ENCODE measurements around the gene CAPN10.

CAPN10 gene

DNA sequence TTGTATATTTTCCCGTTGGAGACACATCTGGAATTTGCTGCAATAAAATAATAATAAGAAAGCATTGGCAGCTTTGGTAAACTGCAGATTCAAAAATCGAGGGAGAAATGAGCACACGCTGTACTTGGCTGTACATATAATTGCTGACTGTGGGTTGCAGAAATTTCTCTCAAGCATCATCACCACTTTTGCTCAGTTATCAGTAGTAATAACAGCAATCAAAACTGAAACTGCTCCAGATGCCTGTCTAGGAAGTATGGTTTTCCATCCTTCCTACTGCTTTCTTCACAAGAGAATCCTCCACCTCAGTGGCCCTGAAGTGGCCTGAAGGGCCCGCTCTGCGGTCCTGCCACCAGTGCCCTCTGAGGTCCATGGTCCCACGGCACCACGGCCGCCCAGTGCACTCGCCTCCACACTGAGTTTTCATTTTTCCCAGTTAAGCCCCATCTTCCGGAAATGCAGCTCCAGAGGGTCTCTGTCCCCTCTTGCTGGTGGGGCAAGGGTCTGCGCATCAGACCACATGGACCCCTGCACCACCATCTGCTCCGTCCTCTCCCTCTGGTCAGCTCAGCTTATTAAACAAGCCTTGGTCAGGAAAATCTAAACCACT, 22.5 kb upstream of the CAPN10 start:
- DNase-seq, result no peak

DNA sequence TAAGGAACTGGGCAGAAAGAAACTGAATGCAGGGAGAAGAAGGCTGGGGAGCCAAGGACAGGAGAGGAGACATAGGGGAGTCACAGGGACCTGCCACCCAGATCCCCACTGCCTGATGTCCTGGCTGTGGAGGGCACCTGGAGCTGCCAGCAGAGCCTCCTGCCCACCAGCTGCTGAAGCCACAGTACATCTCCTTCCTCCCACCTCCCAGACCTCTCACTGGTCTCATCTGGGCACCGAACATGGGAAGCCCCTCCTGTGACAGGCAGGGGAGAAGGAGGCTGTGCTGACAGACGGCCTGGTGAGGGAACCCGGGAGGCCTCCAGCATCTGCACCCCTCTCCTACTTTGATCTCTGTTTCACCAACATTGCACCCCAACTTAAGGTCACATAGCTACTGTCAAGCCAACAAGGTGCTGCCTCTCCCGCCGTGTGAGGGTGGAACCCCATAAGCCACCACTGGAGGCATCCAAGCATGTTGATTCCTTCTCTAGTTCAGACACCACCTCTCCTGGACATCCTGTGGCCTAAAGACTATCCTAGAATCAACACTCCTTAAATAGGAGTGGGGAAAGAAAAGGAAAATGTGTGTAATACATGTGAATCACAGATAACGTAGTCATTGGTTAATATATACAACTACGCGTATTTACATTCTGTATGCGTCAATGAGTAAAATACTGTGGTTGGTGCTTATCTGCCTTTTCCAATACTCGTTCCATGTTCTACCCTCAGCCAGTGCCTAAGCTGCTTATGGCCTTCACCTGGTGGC, 21.8 kb upstream of the CAPN10 start:
- peak; percentile 57 for DNase-seq

DNA sequence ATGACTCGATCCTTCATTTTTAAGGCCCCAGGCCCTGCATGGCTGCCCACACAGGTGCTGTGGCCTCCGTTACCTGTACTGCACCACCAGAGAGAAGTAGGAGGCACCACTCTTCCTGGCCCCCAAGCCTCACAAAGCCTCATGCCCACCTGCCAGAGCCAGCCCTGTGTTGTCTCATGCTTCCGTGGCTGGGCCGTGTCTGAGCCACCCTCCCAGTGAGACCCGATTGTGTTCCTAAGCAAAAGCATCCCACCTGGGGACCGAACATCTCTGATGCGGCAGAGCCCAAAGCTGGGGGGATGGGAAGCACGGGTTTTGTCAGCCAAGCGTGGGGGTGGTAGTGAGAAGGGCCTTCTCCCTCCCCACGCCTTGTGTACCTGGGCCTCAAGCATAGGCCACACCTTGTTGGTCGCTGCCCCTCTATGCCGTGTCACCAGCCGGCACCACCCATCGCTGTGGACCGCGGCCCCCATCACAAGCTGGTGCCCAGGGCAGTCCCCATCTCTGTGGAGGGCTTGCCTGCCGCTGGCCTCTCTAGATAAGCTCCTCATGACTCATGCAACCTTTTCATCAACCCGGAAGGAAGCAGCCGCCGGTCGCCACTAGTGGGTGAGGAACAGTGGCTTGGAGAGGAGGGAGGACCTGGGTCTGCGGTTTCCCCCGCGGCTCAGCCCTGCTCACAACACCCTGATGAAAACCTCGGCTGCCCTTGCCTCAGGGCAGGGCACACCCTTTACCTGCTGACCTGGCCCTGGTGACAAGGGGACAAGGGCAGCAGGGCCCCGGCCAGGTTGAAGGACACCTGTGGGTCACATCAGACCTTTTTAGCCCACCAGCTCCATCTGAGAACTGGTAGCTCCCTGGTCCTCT, 21.0 kb upstream of the CAPN10 start:
- DNase-seq, result peak; percentile 89

DNA sequence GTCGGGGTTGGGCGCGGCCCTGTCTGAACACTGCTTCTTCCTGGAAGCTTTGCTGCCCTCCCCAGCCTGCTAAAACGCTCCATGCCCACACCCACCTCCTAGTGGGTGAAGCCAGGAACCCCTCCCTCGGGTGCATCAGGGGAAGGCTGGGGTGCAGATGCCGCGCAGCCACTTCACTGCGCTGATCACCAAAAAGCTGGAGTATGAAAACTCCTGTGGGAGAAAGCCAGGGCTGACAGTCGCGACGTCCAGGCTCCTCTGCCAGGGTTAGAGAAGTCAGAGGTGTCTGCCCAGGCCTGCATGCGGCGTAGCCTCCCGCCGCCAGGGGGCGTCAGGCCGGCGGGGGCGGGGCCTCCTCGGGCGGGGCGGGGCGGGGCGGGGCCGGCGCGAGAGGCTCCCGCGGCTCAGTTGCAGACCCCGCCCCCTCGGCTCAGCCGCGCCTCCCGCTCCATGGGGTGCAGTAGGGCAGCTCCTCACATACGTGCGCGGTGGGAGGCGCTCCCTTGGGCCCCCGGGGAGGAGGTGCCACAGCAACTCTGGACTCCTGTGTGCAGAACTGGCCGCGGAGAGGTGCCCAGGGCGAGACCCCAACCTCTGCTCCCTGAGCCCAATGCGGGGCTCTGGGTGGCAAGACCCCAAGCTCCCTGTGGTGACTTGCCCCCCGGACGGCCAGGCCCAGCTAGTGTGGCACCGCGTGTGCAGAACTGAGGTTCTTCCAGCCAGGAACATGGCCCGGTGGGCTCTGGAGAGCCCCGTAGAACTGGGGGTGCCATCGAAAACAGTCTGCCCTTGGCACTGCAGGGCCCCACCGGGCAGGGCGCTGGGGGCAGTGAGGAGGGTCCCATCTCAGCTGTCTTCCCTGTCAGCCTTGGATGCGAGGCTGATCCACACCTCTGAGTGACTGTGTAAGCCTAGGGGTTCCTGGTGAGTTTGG, 20.1 kb upstream of the CAPN10 start:
- peak; percentile 96 for DNase-seq

- DNase-seq, result peak; percentile 59
These were observed 19.2 kb upstream of the CAPN10 start for GRCh38 chr2:240567137-240567871.

DNA sequence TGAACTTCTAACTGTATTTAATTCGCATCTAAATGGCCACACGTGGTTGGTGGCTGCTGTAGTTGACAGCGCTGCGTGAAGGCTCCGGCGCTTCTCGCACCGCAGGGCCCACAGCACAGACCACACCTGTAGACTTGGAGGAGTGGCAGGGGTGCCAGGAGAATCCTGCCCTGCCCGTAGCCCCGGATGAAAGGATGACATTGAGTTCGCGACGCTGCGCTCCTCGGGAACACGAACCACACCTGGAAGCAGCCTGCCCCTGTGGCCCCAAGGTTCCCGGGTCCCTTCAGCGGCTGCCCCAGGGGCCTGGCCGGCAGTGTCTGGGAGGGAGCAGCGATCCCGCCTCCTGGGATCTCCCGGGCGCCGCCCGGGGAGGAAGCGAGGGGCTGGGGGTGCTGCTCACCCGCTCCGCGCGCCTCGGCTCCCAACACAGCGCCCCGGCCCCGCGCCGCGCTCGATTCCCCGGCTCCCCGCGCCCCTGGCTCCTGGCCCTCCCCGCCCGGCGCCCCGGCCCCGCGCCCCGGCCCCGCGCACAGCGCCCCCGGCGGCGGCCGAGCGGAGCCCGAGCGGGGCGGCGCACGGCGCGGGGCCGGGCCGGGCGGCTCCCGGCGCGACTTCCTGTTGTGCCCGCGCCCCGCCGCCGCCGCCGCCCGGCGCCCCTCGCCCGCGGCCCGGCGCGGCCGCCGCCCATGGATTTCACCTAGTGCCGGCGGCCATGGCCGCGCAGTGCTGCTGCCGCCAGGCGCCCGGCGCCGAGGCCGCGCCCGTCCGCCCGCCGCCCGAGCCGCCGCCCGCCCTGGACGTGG, 18.5 kb upstream of the CAPN10 start, which contains the start of gene RNPEPL1:
TSS of gene RNPEPL1 (plus strand) at position 613 of the 806 bp plus-strand sequence. CDS start at position 716, 103 bp downstream.
- DNase-seq, result peak; percentile 72

GRCh38 chr2:240568678-240569522, 17.6 kb upstream of the CAPN10 start:
- DNase-seq, result peak; percentile 68

GRCh38 chr2:240569523-240569997, 17.0 kb upstream of the CAPN10 start:
- DNase-seq, result no peak

DNA sequence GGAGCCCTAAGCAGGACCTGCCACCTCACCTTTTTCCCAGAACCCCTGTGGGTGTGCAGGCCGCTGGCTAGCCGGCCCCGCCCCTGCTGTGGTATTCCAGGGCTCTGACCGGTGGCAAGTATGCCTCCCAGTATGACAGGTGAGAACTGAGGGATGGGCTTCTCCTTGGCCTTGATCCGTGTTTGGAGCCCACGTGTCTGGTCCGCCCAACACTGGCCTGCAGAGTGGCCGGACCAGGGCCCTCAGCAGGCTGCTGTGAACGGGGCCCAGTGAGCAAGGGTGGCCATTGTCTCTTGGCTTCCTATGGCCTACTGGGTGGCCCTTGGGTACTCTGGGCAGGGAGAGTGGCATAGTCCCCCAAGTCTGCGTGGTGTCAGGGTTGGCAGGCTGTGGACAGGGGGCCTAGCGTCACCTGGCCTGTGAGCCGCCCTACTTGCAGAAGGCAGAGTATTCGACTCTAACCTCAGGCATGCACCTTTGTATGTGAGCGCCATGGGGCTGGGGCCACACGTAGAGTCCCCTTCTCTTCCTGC, 16.5 kb upstream of the CAPN10 start:
- peak; percentile 21 for DNase-seq

DNA sequence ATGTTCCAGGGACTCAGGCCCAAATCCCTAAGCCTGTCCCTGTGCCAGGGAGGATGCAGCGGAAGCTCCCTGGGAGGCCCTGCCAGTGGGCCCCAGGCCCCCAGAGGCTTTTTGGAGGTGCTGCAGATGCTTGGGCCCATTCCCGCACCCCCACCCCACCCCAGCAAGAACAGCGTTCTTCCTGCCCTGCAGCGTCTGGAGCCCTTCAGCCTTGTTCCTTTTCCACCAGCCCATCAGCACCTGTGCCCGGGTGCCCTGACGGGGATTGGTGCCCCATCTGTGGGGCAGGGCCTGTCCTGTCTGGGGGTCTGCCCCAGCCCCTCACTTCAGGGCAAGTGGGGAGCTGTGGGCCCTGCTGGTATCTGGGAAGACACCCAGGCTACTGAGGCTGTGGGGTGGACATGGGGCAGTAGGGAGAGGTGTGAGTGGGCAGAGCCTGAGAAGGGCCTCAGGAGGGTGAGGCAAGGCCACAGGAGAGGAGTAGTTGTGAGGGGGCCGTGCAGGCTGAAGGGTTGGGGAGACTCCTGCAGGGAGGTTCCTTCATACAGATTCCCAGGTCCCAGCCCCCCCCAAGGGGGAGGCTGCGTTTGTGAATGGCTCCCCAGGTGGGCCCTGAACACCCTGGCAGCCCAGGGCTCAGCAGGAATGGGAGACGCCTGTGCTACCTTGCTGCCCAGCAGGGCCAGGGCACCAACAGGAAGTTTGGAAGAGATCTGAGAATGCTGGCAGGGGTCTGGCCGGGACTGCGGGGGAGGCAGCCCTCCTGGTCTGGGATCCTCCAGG, 15.8 kb upstream of the CAPN10 start:
- peak; percentile 16 for DNase-seq

DNA sequence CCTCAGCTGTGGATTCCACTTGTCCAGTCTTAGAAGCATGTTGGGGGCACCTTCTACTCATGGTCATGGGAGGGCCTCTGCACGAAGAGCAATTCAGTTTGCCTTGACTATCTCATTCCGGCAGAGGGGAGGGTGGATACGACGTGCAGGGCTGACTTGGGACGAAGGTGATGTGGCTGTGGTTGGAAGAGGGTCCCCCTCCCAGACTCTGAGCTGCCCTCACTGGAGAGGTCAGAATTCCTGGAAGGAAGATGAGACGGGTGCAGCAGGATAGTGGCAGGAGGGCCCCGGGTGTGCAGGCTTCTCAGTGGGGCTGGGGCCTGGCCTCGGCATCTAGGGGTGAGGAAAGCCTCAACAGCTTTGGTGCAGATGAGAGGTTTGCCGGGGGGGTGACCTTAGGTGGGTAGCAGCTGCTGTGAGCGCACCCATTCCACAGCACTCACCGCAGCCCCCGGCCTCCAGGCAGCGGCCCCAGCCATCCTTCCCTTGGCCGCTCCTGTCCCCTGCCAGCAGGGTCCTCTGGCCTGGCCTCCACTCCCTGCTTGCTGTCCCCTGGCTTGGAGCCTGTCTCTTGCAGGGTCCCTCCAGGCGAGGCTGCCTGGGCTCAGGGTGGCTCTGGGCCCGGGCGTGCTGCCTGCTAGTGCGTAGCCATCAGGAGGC, 15.1 kb upstream of the CAPN10 start:
- DNase-seq, result no peak

DNA sequence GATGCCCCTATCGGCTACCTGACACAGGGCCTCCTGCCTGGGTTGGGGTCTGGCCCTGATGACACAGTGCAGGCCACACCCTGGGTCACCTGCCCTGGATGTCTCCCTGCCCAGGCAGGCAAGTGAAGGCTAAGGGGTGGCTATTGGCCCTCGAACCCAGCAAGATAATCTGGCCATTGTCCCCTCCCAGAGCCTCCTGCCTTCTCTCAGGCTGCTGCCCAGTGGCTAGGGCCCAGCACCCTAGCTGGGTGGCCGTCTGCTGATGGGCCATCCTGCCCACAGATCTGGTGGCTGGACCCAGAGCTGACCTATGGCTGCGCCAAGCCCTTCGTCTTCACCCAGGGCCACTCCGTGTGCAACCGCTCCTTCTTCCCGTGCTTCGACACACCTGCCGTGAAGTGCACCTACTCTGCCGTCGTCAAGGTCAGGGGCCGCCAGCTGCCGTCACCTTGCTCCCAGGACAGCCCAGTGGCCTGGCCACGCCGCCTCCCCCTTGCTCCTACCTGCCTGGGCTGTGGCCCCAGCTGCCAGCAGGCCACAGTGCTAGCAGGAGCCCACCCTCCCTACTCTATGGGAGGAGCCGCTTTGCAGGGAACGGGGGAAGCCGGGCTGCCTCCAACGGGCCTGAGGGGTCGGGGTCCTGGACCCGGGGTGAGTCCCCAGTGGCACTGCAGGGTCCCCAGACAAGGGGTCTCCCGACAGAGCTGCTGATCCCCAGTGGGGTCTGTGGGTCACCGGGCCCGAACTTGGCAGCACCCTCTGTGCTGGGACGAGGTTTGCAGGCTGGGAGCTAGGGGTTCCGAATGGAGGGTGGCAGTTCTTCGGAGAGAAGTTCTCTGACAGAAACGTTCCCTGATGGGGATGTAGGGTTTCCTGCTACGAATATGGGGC, 14.1 kb upstream of the CAPN10 start:
- peak; percentile 17 for DNase-seq

DNA sequence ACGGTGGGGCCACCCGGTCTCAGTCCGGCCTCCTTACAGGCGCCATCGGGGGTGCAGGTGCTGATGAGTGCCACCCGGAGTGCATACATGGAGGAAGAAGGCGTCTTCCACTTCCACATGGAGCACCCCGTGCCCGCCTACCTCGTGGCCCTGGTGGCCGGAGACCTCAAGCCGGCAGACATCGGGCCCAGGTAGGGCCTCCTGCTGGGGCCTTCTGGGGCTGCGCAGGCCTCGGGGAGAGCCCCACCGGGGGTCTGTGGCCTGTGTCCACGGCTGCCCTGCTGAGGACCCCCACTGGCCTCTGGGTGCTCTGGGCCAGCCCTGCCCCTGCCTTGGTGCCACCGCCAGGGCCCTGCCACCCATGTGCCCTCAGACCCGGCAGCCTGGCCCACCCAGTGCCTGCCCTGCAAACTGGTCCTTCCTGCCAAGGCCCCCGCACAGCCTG, 13.4 kb upstream of the CAPN10 start:
- no peak for DNase-seq

DNA sequence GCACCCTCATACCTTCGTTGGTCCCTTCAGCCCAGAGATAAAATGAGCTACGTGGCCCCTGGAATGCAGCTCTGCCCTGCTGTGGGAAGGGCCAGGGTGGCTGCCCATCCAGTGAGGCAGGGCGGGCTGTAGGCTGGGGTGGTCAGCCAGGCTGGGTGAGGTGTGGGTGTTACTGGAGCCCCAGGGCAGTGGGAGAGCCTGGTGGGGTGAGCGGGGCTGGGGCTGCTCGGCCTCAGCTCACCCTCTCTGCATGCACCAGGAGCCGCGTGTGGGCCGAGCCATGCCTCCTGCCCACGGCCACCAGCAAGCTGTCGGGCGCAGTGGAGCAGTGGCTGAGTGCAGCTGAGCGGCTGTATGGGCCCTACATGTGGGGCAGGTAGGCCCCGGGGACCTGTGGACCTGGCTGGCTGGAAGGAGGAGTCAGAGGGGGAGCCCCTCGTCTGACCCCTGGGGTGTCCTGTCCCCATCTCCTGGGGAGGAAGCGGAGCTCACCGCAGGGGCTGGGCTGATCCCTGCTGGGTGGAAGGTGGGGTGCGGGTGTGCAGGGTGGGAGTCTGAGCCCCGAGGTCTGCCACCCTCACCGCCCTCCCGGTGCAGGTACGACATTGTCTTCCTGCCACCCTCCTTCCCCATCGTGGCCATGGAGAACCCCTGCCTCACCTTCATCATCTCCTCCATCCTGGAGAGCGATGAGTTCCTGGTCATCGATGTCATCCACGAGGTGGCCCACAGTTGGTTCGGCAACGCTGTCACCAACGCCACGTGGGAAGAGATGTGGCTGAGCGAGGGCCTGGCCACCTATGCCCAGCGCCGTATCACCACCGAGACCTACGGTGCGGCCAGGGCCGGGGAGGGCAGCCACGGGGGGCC, 12.8 kb upstream of the CAPN10 start:
- DNase-seq, result peak; percentile 15

DNA sequence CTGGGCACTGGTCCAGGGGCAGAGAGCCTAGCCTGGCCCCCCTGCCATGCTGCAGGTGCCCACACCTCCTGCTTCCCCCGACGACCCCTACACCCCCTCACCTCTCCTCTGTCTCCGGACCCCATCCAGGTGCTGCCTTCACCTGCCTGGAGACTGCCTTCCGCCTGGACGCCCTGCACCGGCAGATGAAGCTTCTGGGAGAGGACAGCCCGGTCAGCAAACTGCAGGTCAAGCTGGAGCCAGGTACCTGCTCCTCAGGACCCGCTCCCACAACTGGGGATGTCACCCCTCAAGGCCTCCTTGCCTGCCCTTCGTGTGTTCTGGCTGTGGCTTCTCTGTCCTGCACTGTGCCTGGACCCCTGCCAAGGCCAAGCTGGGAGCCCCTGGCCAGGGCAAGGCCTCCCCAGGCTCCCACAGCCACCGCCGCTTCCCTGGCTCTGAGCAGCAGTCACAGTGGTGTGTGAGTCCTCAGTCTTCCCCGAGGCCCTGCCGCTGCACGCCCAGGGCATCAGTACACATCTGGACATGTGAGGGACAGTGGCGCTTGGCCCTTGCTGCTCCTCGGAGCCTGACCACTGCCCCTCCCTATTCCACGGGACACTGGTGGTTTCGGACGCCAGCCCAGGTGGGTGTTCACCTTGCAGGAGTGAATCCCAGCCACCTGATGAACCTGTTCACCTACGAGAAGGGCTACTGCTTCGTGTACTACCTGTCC, 12.0 kb upstream of the CAPN10 start:
- no peak for DNase-seq
